ENCODE results near the gene WDCP.

- TF ChIP-seq CTCF (IDR thresholded peaks at IDR 0.05; ENCODE audit: low read length) (no peak), EZH2 (IDR thresholded peaks at IDR 0.05; ENCODE audit: borderline replicate concordance, low read length) (no peak)
These were observed 28.1 kb upstream of the WDCP start for GRCh38 chr2:24075259-24075658.

Measured in OCI-LY1 (cell line).